Adrenal gland (tissue), 5 donors: ENCODE measurements around the gene ZNF644.
"Not testable (repeated sequence)": the region's sequence is repeated elsewhere in the genome, so short reads cannot be mapped to it uniquely, and the experiment has no call there.

Source experiments
- CTCF ChIP-seq, 6 experiments: fragments of 450-650 bp in 4 of 6; fragments of 200-600 bp in 2 of 6; sonication (generic) in 1 of 6; IDR thresholded peaks; 1 replicate in 5 of 6; 2 replicates in 1 of 6; pipeline versions ENCODE4 v1.5.1 to v1.8.0; 2016 to 2021; ENCODE audit warnings: antibody characterized with exemption in 6 of 6, mild to moderate bottlenecking in 2 of 6, moderate library complexity in 1 of 6
- POLR2A ChIP-seq, 2 donors: fragments of 450-650 bp; IDR thresholded peaks; one replicate each; pipeline ENCODE4 v1.6.1; 2017; ENCODE audit warnings: antibody characterized with exemption in 2 of 2, mild to moderate bottlenecking in 2 of 2, moderate library complexity in 1 of 2
- donor health status: DM: no; HTN: no; CAD: no.

- not testable (repeated sequence) for TF ChIP-seq CTCF, POLR2A (IDR thresholded peaks at IDR 0.05)
Observed at GRCh38 chr1:90891756-90892155, 130.1 kb downstream of the ZNF644 start.
